Stimulated activated CD4-positive, alpha-beta T cell treated with anti-CD3 and anti-CD28 coated beads, Interleukin-4, amount 100 ng/mL, for 24 hours (primary cell): ENCODE data around the gene EIF2B4.
"Not testable (repeated sequence)": the region's sequence is repeated elsewhere in the genome, so short reads cannot be mapped to it uniquely, and the experiment has no call there.

ENCODE experiments used
- DNase-seq: peaks from one replicate; pipeline ENCODE4 v3.0.0-alpha.2; 2020

The EIF2B4 gene

GRCh38 chr2:27335311-27335710, 34.8 kb downstream of the EIF2B4 start:
- no peak for DNase-seq

GRCh38 chr2:27324720-27325119, 45.4 kb downstream of the EIF2B4 start:
- DNase-seq, result no peak

GRCh38 chr2:27323596-27324285, 46.4 kb downstream of the EIF2B4 start:
- DNase-seq, result no peak

GRCh38 chr2:27322766-27323595, 47.2 kb downstream of the EIF2B4 start, which contains the start of gene MPV17:
Gene MPV17 (minus strand): TSS chr2:27323097. CDS start chr2:27322517, 580 bp downstream.
- DNase-seq, result peak; percentile 91

GRCh38 chr2:27322301-27322765, 47.8 kb downstream of the EIF2B4 start:
- DNase-seq, result peak; percentile 9

GRCh38 chr2:27320958-27321543, 49.1 kb downstream of the EIF2B4 start:
- DNase-seq, result no peak

GRCh38 chr2:27319839-27320238, 50.3 kb downstream of the EIF2B4 start:
- not testable (repeated sequence) for DNase-seq

GRCh38 chr2:27316655-27317412, 53.3 kb downstream of the EIF2B4 start:
- DNase-seq, result no peak

GRCh38 chr2:27315122-27315521, 55.0 kb downstream of the EIF2B4 start:
- no peak for DNase-seq

GRCh38 chr2:27314709-27315108, 55.4 kb downstream of the EIF2B4 start:
- no peak for DNase-seq
